Stimulated activated CD4-positive, alpha-beta T cell treated with anti-CD3 and anti-CD28 coated beads, Interleukin-1b, Interleukin-23, amount 100 ng/mL, for 4 hours (primary cell): ENCODE results near the gene AOAH.
"Not testable (repeated sequence)": the region's sequence is repeated elsewhere in the genome, so short reads cannot be mapped to it uniquely, and the experiment has no call there.

ENCODE experiments used
- DNase-seq, 2 donors: peaks; one replicate each; pipeline ENCODE4 v3.0.0-alpha.2; 2020; ENCODE audit warnings: low read depth in 2 of 2

AOAH gene

GRCh38 chr7:36739351-36739750 lies 15.1 kb upstream of the AOAH start:
- no peak for DNase-seq

GRCh38 chr7:36736899-36737211 lies 12.6 kb upstream of the AOAH start:
- no peak for DNase-seq

GRCh38 chr7:36736090-36736898 lies 12.0 kb upstream of the AOAH start:
- no peak for DNase-seq

GRCh38 chr7:36735172-36735571 lies 10.9 kb upstream of the AOAH start:
- DNase-seq: no peak

- no peak for DNase-seq
Observed at GRCh38 chr7:36734731-36735130, 10.4 kb upstream of the AOAH start.

- no peak for DNase-seq
Observed at GRCh38 chr7:36733411-36733810, 9.1 kb upstream of the AOAH start.

- no peak for DNase-seq
Observed at GRCh38 chr7:36732806-36733205, 8.5 kb upstream of the AOAH start.

GRCh38 chr7:36730046-36730445 lies 5.8 kb upstream of the AOAH start:
- DNase-seq: no peak

GRCh38 chr7:36728143-36728542 lies 3.8 kb upstream of the AOAH start:
- DNase-seq: no peak

GRCh38 chr7:36726806-36727503 lies 2.7 kb upstream of the AOAH start:
- DNase-seq: no peak

GRCh38 chr7:36726311-36726710 lies 2.0 kb upstream of the AOAH start:
- no peak for DNase-seq

- DNase-seq: no peak
Observed at GRCh38 chr7:36724996-36725395, 702 bp upstream of the AOAH start.

- DNase-seq: no peak
Observed at GRCh38 chr7:36723291-36723690, 1.0 kb downstream of the AOAH start.

GRCh38 chr7:36719083-36719632 lies 5.1 kb downstream of the AOAH start:
- no peak for DNase-seq

GRCh38 chr7:36717586-36717985 lies 6.7 kb downstream of the AOAH start:
- DNase-seq: no peak

- not testable (repeated sequence) for DNase-seq
Observed at GRCh38 chr7:36716802-36717201, 7.5 kb downstream of the AOAH start.

- no peak for DNase-seq
Observed at GRCh38 chr7:36712015-36712414, 12.3 kb downstream of the AOAH start.

- no peak for DNase-seq
Observed at GRCh38 chr7:36711256-36711655, 13.0 kb downstream of the AOAH start.

- DNase-seq: no peak
Observed at GRCh38 chr7:36710186-36710791, 14.0 kb downstream of the AOAH start.

- no peak for DNase-seq
Observed at GRCh38 chr7:36708767-36709166, 15.5 kb downstream of the AOAH start.

GRCh38 chr7:36707898-36708297 lies 16.4 kb downstream of the AOAH start:
- no peak for DNase-seq

GRCh38 chr7:36707465-36707864 lies 16.8 kb downstream of the AOAH start:
- DNase-seq: no peak

- not testable (repeated sequence) for DNase-seq
Observed at GRCh38 chr7:36703860-36704259, 20.4 kb downstream of the AOAH start.
